WTC11 (cell line): Measurements from ENCODE around the gene NKAIN2. TPM values are rescaled to one million over a fixed set of nuclear protein-coding genes. Genes with fewer than 3 reads are reported as not detected.
"Not testable (repeated sequence)": the region's sequence is repeated elsewhere in the genome, so short reads cannot be mapped to it uniquely, and the experiment has no call there.

Source experiments
- ATAC-seq: fragments of 200-7000 bp; cut with Tn5 transposase; 2 replicates; pipeline ENCODE4 v1.10.0; 2021; ENCODE audit warnings: mild to moderate bottlenecking, moderate library complexity
- CTCF ChIA-PET: fragments of 300-600 bp; sonication (Branson Sonifier 250); formaldehyde crosslinking; loops from one replicate; lab custom pipeline; 2021; ENCODE audit warnings: antibody characterized with exemption; lab: Charles Lee
- POLR2A ChIA-PET: fragments of 350-600 bp; sonication (Branson Sonifier 250); formaldehyde crosslinking; loops from one replicate; lab custom pipeline; 2021; ENCODE audit warnings: antibody characterized with exemption; lab: Charles Lee
- DNase-seq: peaks from one replicate; pipeline ENCODE4 v3.0.0; 2021; ENCODE audit warnings: low spot score
- H3K27ac Mint-ChIP-seq: 2 replicates; pipeline ENCODE4 v1.8.0; 2021; ENCODE audit warnings: mixed read lengths
- H3K27me3 Mint-ChIP-seq: 2 replicates; pipeline ENCODE4 v1.8.0; 2021; ENCODE audit warnings: low read depth, mild to moderate bottlenecking, moderate library complexity, mixed read lengths
- H3K36me3 Mint-ChIP-seq: 2 replicates; pipeline ENCODE4 v1.8.0; 2021; ENCODE audit warnings: mixed read lengths
- H3K4me1 Mint-ChIP-seq: 2 replicates; pipeline ENCODE4 v1.8.0; 2022; ENCODE audit warnings: mixed read lengths
- H3K4me3 Mint-ChIP-seq: 2 replicates; pipeline ENCODE4 v1.8.0; 2021; ENCODE audit warnings: mild to moderate bottlenecking, moderate library complexity, mixed read lengths
- H3K9me3 Mint-ChIP-seq: 2 replicates; pipeline ENCODE4 v1.8.0; 2021; ENCODE audit warnings: mixed read lengths
- ATF1 ChIP-seq: sonication (generic); formaldehyde crosslinking; IDR thresholded peaks from 2 replicates; pipeline ENCODE4 v1.8.1; 2023; ENCODE audit warnings: mild to moderate bottlenecking, moderate library complexity, missing genetic modification reagents
- ETV6 ChIP-seq: sonication (generic); formaldehyde crosslinking; IDR thresholded peaks from 2 replicates; pipeline ENCODE4 v1.8.1; 2022; ENCODE audit warnings: mild to moderate bottlenecking, missing genetic modification reagents
- GRHL2 ChIP-seq: fragments of 250-450 bp; sonication (Bioruptor Pico); IDR thresholded peaks from 2 replicates; pipeline ENCODE4 v1.8.0; 2022; ENCODE audit warnings: mild to moderate bottlenecking, moderate library complexity; ENCODE audit not compliant: insufficient replicate concordance, severe bottlenecking
- SMAD3 ChIP-seq: sonication (generic); formaldehyde crosslinking; IDR thresholded peaks from 2 replicates; pipeline ENCODE4 v1.8.0; 2022; ENCODE audit warnings: missing genetic modification reagents, mild to moderate bottlenecking, borderline replicate concordance
- TP53 ChIP-seq: sonication (generic); formaldehyde crosslinking; IDR thresholded peaks from 2 replicates; pipeline ENCODE4 v1.8.1; 2023; ENCODE audit warnings: mild to moderate bottlenecking, missing genetic modification reagents
- ZNF219 ChIP-seq: sonication (generic); formaldehyde crosslinking; IDR thresholded peaks from 2 replicates; pipeline ENCODE4 v1.8.0; 2023; ENCODE audit warnings: missing genetic modification reagents, mild to moderate bottlenecking, borderline replicate concordance
- ZNF671 ChIP-seq: fragments of 250-450 bp; sonication (Bioruptor Pico); IDR thresholded peaks from 2 replicates; pipeline ENCODE4 v1.8.0; 2021; ENCODE audit warnings: mild to moderate bottlenecking
- total RNA-seq: library from RNA; stranded (reverse); gene quantifications from 3 replicates; pipeline ENCODE4 v1.2.3, GENCODE V29; 2021
- TF ChIP-seq, protein P1 (sequence below): sonication (generic); formaldehyde crosslinking; IDR thresholded peaks from 2 replicates; pipeline ENCODE4 v1.8.1; 2023; ENCODE audit warnings: mild to moderate bottlenecking, moderate library complexity, missing genetic modification reagents
- TF ChIP-seq, protein P2 (sequence below): sonication (generic); formaldehyde crosslinking; IDR thresholded peaks from 2 replicates; pipeline ENCODE4 v1.8.1; 2022; ENCODE audit warnings: low read depth, mild to moderate bottlenecking, moderate library complexity, missing genetic modification reagents, borderline replicate concordance
- TF ChIP-seq, protein P3 (sequence below): sonication (generic); formaldehyde crosslinking; conservative IDR thresholded peaks from 2 replicates; pipeline ENCODE4 v1.8.1; 2022; ENCODE audit warnings: mild to moderate bottlenecking, missing genetic modification reagents
- TF ChIP-seq, protein P4 (sequence below): fragments of 250-450 bp; sonication (Bioruptor Pico); IDR thresholded peaks from 2 replicates; pipeline ENCODE4 v1.8.0; 2021; ENCODE audit warnings: mild to moderate bottlenecking
- TF ChIP-seq, protein P5 (sequence below): sonication (generic); formaldehyde crosslinking; IDR thresholded peaks from 2 replicates; pipeline ENCODE4 v1.8.0; 2023; ENCODE audit warnings: missing genetic modification reagents, mild to moderate bottlenecking, borderline replicate concordance

The NKAIN2 gene
- total RNA-seq, 1 experiment from 2014 or later, result 0.33 TPM

DNA sequence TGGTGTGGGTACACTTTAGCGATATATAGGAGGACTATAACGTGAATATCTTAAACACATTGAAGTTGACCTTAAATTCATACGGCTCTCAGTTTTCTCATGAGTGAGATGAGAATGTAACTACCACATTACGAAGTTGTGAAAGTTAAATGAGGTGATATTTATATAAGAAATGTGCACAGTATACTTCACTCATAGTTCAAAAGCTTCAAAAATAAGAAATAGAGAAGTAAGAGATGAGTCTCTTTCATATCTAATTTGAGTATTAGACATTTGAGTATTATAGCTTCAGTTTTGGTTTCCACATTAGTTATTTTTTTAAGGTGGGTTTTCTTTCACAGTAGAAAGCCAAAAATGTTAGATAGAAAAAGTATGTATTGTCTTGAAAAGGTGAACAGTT is 183.3 kb downstream of the NKAIN2 start:
- H3K4me1 Mint-ChIP-seq, result no peaks in the 10 kb centered on the region
- CTCF ChIA-PET, result no interaction called here
- no peaks in the 10 kb centered on the region for H3K9me3 Mint-ChIP-seq
- no peak overlapping the region for H3K4me3 Mint-ChIP-seq
- POLR2A ChIA-PET, result no interaction called here
- no peak for DNase-seq
- TF ChIP-seq TP53 (CRISPR knock-in tag) (no peak), ATF1 (CRISPR knock-in tag) (no peak), GRHL2 (CRISPR knock-in tag) (no peak), ZNF219 (CRISPR knock-in tag) (no peak), ZNF671 (CRISPR knock-in tag) (no peak), ETV6 (CRISPR knock-in tag) (no peak)
- TF ChIP-seq, protein P1, sequence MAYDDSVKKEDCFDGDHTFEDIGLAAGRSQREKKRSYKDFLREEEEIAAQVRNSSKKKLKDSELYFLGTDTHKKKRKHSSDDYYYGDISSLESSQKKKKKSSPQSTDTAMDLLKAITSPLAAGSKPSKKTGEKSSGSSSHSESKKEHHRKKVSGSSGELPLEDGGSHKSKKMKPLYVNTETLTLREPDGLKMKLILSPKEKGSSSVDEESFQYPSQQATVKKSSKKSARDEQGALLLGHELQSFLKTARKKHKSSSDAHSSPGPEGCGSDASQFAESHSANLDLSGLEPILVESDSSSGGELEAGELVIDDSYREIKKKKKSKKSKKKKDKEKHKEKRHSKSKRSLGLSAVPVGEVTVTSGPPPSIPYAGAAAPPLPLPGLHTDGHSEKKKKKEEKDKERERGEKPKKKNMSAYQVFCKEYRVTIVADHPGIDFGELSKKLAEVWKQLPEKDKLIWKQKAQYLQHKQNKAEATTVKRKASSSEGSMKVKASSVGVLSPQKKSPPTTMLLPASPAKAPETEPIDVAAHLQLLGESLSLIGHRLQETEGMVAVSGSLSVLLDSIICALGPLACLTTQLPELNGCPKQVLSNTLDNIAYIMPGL (CRISPR knock-in tag), result no peak
- TF ChIP-seq, protein P2, sequence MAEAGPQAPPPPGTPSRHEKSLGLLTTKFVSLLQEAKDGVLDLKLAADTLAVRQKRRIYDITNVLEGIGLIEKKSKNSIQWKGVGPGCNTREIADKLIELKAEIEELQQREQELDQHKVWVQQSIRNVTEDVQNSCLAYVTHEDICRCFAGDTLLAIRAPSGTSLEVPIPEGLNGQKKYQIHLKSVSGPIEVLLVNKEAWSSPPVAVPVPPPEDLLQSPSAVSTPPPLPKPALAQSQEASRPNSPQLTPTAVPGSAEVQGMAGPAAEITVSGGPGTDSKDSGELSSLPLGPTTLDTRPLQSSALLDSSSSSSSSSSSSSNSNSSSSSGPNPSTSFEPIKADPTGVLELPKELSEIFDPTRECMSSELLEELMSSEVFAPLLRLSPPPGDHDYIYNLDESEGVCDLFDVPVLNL (CRISPR knock-in tag), result no peak
- TF ChIP-seq, protein P3, sequence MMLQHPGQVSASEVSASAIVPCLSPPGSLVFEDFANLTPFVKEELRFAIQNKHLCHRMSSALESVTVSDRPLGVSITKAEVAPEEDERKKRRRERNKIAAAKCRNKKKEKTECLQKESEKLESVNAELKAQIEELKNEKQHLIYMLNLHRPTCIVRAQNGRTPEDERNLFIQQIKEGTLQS, result no peak
- TF ChIP-seq, protein P4, sequence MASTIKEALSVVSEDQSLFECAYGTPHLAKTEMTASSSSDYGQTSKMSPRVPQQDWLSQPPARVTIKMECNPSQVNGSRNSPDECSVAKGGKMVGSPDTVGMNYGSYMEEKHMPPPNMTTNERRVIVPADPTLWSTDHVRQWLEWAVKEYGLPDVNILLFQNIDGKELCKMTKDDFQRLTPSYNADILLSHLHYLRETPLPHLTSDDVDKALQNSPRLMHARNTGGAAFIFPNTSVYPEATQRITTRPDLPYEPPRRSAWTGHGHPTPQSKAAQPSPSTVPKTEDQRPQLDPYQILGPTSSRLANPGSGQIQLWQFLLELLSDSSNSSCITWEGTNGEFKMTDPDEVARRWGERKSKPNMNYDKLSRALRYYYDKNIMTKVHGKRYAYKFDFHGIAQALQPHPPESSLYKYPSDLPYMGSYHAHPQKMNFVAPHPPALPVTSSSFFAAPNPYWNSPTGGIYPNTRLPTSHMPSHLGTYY, result no peak
- TF ChIP-seq, protein P5, sequence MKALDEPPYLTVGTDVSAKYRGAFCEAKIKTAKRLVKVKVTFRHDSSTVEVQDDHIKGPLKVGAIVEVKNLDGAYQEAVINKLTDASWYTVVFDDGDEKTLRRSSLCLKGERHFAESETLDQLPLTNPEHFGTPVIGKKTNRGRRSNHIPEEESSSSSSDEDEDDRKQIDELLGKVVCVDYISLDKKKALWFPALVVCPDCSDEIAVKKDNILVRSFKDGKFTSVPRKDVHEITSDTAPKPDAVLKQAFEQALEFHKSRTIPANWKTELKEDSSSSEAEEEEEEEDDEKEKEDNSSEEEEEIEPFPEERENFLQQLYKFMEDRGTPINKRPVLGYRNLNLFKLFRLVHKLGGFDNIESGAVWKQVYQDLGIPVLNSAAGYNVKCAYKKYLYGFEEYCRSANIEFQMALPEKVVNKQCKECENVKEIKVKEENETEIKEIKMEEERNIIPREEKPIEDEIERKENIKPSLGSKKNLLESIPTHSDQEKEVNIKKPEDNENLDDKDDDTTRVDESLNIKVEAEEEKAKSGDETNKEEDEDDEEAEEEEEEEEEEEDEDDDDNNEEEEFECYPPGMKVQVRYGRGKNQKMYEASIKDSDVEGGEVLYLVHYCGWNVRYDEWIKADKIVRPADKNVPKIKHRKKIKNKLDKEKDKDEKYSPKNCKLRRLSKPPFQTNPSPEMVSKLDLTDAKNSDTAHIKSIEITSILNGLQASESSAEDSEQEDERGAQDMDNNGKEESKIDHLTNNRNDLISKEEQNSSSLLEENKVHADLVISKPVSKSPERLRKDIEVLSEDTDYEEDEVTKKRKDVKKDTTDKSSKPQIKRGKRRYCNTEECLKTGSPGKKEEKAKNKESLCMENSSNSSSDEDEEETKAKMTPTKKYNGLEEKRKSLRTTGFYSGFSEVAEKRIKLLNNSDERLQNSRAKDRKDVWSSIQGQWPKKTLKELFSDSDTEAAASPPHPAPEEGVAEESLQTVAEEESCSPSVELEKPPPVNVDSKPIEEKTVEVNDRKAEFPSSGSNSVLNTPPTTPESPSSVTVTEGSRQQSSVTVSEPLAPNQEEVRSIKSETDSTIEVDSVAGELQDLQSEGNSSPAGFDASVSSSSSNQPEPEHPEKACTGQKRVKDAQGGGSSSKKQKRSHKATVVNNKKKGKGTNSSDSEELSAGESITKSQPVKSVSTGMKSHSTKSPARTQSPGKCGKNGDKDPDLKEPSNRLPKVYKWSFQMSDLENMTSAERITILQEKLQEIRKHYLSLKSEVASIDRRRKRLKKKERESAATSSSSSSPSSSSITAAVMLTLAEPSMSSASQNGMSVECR (CRISPR knock-in tag), result no peak
- no peaks in the 10 kb centered on the region for H3K36me3 Mint-ChIP-seq
- H3K27ac Mint-ChIP-seq, result no peak overlapping the region
- ATAC-seq, result no peak
- no peaks in the 10 kb centered on the region for H3K27me3 Mint-ChIP-seq

DNA sequence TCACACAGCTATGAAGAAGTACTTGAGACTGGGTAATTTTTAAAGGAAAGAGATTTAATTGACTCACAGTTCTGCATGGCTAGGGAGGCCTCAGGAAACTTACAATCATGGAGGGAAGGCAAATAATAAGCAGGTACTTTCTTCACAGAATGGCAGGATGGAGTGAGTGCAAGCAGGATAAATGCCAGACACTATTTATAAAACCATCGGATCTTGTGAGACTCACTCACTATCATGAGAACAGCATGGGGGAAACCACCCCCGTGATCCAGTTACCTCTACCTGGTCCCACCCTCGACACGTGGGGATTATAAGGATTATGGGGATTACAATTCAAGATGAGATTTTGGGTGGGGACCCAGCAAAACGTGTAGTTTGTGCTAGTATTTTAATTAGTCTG is 186.3 kb downstream of the NKAIN2 start:
- POLR2A ChIA-PET, H3K9me3 Mint-ChIP-seq, CTCF ChIA-PET, H3K27me3 Mint-ChIP-seq, H3K36me3 Mint-ChIP-seq, ATAC-seq, H3K4me3 Mint-ChIP-seq, H3K27ac Mint-ChIP-seq, DNase-seq, H3K4me1 Mint-ChIP-seq: not testable (repeated sequence)

DNA sequence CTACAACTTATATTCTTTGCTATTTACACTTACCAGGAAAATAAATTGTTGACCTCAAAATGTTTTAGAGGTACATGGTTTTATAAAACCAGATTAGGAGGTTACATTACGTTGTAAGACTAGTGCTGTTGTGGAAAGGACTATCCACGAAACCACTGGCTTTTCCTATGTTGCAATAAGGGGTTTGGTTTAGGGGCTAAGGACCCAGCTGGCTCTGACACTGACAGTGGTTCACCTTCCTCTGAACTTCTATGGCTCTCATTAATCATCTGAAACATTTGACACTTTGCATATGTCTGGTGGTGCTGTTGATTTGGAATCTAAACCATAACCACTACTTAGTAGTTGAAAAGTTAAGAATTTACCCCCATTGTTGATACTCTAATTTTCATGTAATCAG is 186.7 kb downstream of the NKAIN2 start:
- ChIA-PET CTCF (no interaction called here), POLR2A (interaction anchor here (0.6 kb wide), 1 partner anchor 264 kb away, joined by 5 read pairs; no protein-coding TSS in a partner anchor)
- H3K4me1 Mint-ChIP-seq, result no peaks in the 10 kb centered on the region
- no peak for ATAC-seq
- no peaks in the 10 kb centered on the region for H3K36me3 Mint-ChIP-seq
- H3K4me3 Mint-ChIP-seq, result no peak overlapping the region
- DNase-seq, result no peak
- no peak for TF ChIP-seq SMAD3 (CRISPR knock-in tag)
- H3K27me3 Mint-ChIP-seq, result no peaks in the 10 kb centered on the region
- H3K27ac Mint-ChIP-seq, result no peak overlapping the region
- no peaks in the 10 kb centered on the region for H3K9me3 Mint-ChIP-seq
